BLaER1 treated with 17β-estradiol and CSF1 and Interleukin-3, amounts not matched to agents 10 nM and 100 nM (cell line): ENCODE results near the gene GNLY.

Experiments used
- H3K27ac ChIP-seq, 11 experiments: shearing (Covaris generic); formaldehyde crosslinking; 2 replicates each; pipeline ENCODE4 v1.8.1; 2022
- H3K27me3 ChIP-seq, 11 experiments: shearing (Covaris generic); formaldehyde crosslinking; 2 replicates each; pipeline ENCODE4 v1.8.1; 2022
- H3K36me3 ChIP-seq, 11 experiments: shearing (Covaris generic); formaldehyde crosslinking; 2 replicates each; pipeline ENCODE4 v1.8.1; 2022
- H3K4me1 ChIP-seq, 10 experiments: shearing (Covaris generic); formaldehyde crosslinking; 2 replicates each; pipeline ENCODE4 v1.8.1; 2022
- H3K4me2 ChIP-seq, 11 experiments: shearing (Covaris generic); formaldehyde crosslinking; 2 replicates each; pipeline ENCODE4 v1.8.1; 2022
- H3K4me3 ChIP-seq, 10 experiments: shearing (Covaris generic); formaldehyde crosslinking; 2 replicates each; pipeline ENCODE4 v1.8.1; 2022
- H3K9ac ChIP-seq, 11 experiments: shearing (Covaris generic); formaldehyde crosslinking; 2 replicates each; pipeline ENCODE4 v1.8.1; 2022
- H3K9me3 ChIP-seq, 11 experiments: shearing (Covaris generic); formaldehyde crosslinking; replicated peaks in 1 of 11; 2 replicates each; pipeline ENCODE4 v1.8.1; 2022
- H4K20me1 ChIP-seq, 11 experiments: shearing (Covaris generic); formaldehyde crosslinking; 2 replicates each; pipeline ENCODE4 v1.8.1; 2022
- Cebpa-rat ChIP-seq, 11 experiments: shearing (Covaris generic); IDR thresholded peaks; 2 replicates each; pipeline ENCODE4 v1.8.1; 2022

Gene GNLY

DNA sequence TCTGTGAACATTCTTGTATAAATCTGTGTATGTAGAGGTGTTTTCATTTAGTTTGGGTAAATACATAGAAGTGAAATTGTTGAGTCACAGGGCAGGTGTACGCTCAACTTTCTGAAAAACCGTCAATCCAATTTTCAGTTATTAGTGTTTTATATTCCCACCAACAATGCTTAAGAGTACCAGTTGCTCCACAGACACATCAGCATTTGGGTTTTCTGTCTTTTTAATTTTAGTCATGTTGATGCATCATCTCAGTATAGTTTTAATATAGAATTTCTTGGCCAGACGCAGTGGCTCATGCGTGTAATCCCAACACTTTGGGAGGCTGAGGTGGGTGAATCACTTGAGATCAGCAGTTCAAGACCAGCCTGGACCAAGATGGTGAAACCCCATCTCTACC lies 3.2 kb upstream of the GNLY start:
- no peaks in the 10 kb centered on the region; a peak in 1 of 22 replicates for H4K20me1 ChIP-seq
- no peak overlapping the region for H3K4me2 ChIP-seq
- H3K4me1 ChIP-seq = peaks cover 0 to 10% (median 4%) of the 10 kb centered on the region in 10 experiments; a peak in 5 of 20 replicates
- no peaks in the 10 kb centered on the region for H3K36me3 ChIP-seq
- no peaks in the 10 kb centered on the region for H3K9me3 ChIP-seq
- no peak overlapping the region for H3K4me3 ChIP-seq
- H3K27me3 ChIP-seq = no peaks in the 10 kb centered on the region
- no peak overlapping the region for H3K27ac ChIP-seq
- no peak for TF ChIP-seq Cebpa-rat (IDR thresholded peaks at IDR 0.05)
- no peak overlapping the region for H3K9ac ChIP-seq

DNA sequence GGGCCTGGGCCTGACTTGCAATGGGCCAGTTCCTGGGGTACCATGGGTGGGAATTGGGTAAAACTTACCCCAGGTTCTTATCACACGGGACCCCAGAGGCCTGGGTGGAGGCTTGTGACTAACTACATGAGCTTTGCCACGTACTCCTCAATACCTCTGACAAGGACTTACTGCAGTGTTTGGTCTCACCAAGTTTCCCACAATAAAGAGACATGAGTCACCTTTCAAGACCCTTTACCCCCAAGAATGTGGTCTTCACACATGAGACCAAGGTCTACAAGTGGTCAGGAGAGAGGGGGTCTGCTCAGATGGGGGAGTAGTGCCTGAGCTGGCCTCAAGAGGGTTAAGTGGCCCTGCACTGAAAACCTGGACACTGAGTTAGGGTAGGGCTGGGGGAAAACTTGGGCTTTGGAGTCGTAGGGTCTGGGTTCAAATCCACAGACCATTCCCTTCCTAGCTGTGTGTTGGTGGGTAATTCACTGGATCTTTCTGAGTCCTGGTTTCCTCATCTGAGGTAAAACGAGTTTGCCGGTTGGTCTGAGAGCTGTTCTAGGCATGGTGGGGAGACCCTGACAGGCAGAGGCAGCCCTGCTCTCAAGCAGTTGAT lies 2.0 kb upstream of the GNLY start:
- TF ChIP-seq Cebpa-rat (IDR thresholded peaks at IDR 0.05) = no peak
- no peak overlapping the region for H3K9ac ChIP-seq
- H3K36me3 ChIP-seq = no peaks in the 10 kb centered on the region
- no peak overlapping the region for H3K27ac ChIP-seq
- no peak overlapping the region for H3K4me3 ChIP-seq
- H3K27me3 ChIP-seq = no peaks in the 10 kb centered on the region
- no peaks in the 10 kb centered on the region; a peak in 1 of 22 replicates for H4K20me1 ChIP-seq
- H3K4me2 ChIP-seq = no peak overlapping the region
- H3K4me1 ChIP-seq = peaks cover 0 to 10% (median 4%) of the 10 kb centered on the region in 10 experiments; a peak in 5 of 20 replicates
- no peaks in the 10 kb centered on the region for H3K9me3 ChIP-seq

DNA sequence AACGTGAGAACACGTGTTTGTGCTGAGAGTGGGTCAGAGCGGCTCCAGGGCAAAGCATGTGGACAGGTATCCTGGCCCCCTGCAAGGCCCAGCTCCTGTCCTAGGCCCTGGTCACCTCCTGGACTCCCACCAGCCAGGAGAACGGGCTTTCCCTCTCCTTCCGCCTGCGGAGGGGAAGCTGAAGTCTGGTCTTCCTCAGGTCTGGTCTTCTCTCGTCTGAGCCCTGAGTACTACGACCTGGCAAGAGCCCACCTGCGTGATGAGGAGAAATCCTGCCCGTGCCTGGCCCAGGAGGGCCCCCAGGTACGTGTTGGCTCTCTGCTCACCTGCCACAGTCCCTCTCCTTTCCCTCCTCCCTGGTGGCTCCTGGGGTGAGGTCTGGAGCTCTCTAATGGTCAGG lies 963 bp downstream of the GNLY start:
- Histone ChIP-seq H3K4me2 (no peak overlapping the region), H3K9ac (0 out of 22 replicates have a peak overlapping the region, but pooled peaks of 1 of the 11 experiments have one; percentile 15), H3K4me3 (no peak overlapping the region), H3K27ac (no peak overlapping the region), H3K27me3 (no peaks in the 10 kb centered on the region), H3K36me3 (no peaks in the 10 kb centered on the region), H4K20me1 (no peaks in the 10 kb centered on the region; a peak in 1 of 22 replicates), H3K9me3 (peaks cover 0 to 3% (median 0%) of the 10 kb centered on the region in 11 experiments; a peak in 1 of 22 replicates), H3K4me1 (peaks cover 11 to 33% (median 21%) of the 10 kb centered on the region in 10 experiments)
- TF ChIP-seq Cebpa-rat (IDR thresholded peaks at IDR 0.05) = no peak

DNA sequence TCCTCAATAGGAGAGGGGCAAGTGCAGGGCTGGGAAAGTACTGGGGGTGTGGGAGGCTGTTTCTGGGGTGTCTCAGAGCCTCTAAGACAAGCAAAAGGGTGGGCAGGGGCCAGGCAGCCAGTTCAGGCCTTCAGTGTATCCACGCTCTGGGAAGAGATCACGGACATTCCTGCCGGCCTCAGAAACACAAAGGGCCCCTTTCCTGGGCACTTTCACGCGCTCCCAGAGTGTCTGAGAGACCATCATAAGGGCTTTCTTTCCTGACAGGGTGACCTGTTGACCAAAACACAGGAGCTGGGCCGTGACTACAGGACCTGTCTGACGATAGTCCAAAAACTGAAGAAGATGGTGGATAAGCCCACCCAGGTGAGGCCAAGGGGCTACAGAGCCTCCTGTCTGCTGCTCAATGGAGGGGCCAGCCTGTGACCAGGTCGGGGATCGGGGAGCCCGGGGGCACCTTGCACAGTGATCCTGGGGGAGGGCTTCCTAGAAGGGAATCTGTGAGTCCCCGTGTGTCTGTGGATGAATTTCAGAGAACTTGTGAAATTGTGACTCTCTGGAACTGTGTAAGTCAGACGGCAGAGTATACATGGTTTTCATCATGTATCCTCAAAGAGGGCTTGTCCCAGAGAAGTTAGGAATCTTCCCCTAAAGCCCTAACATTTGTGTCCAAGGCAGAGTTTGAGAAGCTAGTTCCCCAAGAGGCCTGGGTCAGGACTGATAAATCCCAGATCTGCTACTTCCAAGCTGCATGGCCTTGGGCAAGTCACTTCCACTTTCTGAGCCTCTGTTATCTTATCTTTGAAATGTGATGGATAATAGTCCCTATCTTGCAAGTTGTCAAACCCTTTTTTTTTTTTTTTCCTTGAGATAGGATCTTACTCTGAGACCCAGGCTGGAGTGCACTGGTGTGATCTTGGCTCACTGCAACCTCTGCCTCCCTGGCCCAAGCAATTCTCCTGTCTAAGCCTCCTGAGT lies 1.8 kb downstream of the GNLY start:
- Histone ChIP-seq H3K4me3 (no peak overlapping the region), H3K27me3 (no peaks in the 10 kb centered on the region), H3K27ac (no peak overlapping the region), H4K20me1 (no peaks in the 10 kb centered on the region; a peak in 1 of 22 replicates), H3K36me3 (no peaks in the 10 kb centered on the region), H3K9ac (no peak overlapping the region), H3K4me2 (no peak overlapping the region), H3K4me1 (peaks cover 11 to 38% (median 21%) of the 10 kb centered on the region in 10 experiments), H3K9me3 (peaks cover 0 to 3% (median 0%) of the 10 kb centered on the region in 11 experiments; a peak in 1 of 22 replicates)
- no peak for TF ChIP-seq Cebpa-rat (IDR thresholded peaks at IDR 0.05)

DNA sequence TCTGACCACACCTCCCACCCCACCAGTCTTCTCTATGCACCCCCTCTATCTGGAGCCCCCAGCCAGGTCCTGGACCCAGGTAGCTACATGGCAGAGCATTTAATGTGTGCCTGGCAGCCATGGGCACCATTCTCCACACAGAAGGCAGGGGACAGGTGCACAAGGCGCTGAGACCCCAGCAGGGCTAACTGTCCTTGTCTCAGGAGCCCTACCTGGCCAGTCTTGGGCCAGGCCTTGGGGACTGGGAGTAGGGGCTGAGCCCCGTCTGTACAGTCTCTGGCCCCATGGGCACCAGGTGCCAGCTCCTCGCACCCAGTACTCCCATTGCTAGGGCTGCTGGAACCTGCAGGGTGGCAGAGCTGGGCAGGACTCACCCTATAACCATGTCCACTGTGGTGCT lies 2.9 kb downstream of the GNLY start:
- H3K4me2 ChIP-seq = no peak overlapping the region
- peaks cover 0 to 3% (median 0%) of the 10 kb centered on the region in 11 experiments; a peak in 1 of 22 replicates for H3K9me3 ChIP-seq
- no peaks in the 10 kb centered on the region for H3K27me3 ChIP-seq
- H3K4me1 ChIP-seq = peaks cover 11 to 49% (median 30%) of the 10 kb centered on the region in 10 experiments
- no peaks in the 10 kb centered on the region for H3K36me3 ChIP-seq
- H4K20me1 ChIP-seq = no peaks in the 10 kb centered on the region; a peak in 1 of 22 replicates
- H3K27ac ChIP-seq = no peak overlapping the region
- H3K4me3 ChIP-seq = no peak overlapping the region
- no peak for TF ChIP-seq Cebpa-rat (IDR thresholded peaks at IDR 0.05)
- no peak overlapping the region for H3K9ac ChIP-seq

DNA sequence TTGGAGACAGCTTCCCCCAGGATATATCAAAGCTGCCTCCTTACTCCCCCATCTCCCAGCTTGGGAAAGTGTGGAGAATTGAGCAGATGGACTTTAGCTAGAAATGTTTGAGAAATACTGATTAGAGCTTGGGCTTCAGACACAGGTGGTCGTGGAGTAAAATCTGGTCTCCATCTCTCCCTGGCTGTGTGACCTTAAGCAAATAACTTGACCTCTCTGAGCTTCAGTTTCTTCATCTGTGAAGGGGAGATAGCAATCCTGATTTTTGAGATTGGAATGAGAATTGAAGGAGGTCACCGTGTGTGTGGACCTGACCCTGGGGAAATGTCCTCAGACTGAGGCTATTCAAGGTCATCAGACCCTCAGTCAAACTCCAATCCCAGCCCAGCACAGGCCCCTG lies 3.6 kb downstream of the GNLY start:
- Histone ChIP-seq H3K27ac (peak overlapping the region in 8 of 11 experiments; percentile 4 to 62 (median 40); a peak in 12 of 22 replicates), H3K27me3 (no peaks in the 10 kb centered on the region), H3K4me1 (peaks cover 16 to 55% (median 37%) of the 10 kb centered on the region in 10 experiments), H3K9ac (peak overlapping the region in 8 of 11 experiments; percentile 6 to 51 (median 22); a peak in 10 of 22 replicates), H3K36me3 (no peaks in the 10 kb centered on the region), H3K4me3 (no peak overlapping the region), H4K20me1 (no peaks in the 10 kb centered on the region; a peak in 1 of 22 replicates), H3K4me2 (peak overlapping the region; percentile 16 to 69 (median 49)), H3K9me3 (peaks cover 0 to 3% (median 0%) of the 10 kb centered on the region in 11 experiments; a peak in 1 of 22 replicates)
- TF ChIP-seq Cebpa-rat (IDR thresholded peaks at IDR 0.05) = no peak

DNA sequence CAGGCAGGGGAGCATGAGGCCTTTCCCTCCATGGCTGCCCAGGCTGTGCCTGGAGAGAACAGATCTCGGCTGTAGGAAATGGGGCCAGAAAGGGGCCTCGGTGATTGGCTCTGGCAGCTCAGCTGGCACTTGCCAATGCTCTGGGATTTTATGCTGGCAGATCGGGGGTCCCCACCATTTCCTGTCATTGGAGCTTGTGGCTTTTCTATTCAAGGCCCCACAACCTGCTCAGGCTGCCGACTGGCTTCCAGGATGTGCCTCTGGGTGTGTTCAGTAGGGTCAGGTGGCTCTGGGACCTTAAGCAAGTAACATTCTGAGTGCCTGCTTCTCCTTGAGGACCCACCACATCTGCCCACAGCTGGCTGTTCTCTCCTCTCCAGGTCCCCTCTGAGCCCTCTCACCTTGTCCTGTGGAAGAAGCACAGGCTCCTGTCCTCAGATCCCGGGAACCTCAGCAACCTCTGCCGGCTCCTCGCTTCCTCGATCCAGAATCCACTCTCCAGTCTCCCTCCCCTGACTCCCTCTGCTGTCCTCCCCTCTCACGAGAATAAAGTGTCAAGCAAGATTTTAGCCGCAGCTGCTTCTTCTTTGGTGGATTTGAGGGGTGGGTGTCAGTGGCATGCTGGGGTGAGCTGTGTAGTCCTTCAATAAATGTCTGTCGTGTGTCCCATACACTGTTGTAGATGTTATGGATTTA lies 4.2 kb downstream of the GNLY start:
- Histone ChIP-seq H3K9ac (peak overlapping the region in 8 of 11 experiments; percentile 6 to 51 (median 32); a peak in 11 of 22 replicates), H3K4me1 (peaks cover 22 to 59% (median 41%) of the 10 kb centered on the region in 10 experiments)
- no peak for TF ChIP-seq Cebpa-rat (IDR thresholded peaks at IDR 0.05)

DNA sequence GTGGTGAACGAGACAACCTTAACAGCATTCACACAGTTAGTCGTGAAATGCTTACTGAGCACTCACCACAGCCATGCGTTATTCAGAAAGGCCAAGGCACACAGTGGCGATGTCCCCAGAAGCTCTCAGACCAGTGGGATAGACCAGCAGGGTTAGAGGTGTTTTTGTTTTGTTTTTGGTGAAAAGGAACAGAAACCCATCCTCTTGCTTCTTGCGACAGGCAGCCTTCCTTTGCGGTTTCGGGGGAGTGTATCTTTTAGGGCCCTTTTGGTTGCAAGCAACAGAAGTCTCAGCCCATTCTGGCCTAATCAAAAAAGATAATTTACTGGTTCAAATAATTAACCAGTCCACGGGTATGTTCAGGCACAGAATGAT lies 4.7 kb downstream of the GNLY start:
- H3K36me3 ChIP-seq = no peaks in the 10 kb centered on the region
- H3K27me3 ChIP-seq = no peaks in the 10 kb centered on the region
- H3K9ac ChIP-seq = peak overlapping the region in 3 of 11 experiments; percentile 17 to 32 (median 31); a peak in 4 of 22 replicates
- H3K4me3 ChIP-seq = no peak overlapping the region
- peak overlapping the region in 8 of 11 experiments; percentile 4 to 62 (median 40); a peak in 11 of 22 replicates for H3K27ac ChIP-seq
- H4K20me1 ChIP-seq = no peaks in the 10 kb centered on the region; a peak in 1 of 22 replicates
- peaks cover 0 to 3% (median 0%) of the 10 kb centered on the region in 11 experiments; a peak in 1 of 22 replicates for H3K9me3 ChIP-seq
- TF ChIP-seq Cebpa-rat (IDR thresholded peaks at IDR 0.05) = no peak; a peak in 1 of 22 replicates
- H3K4me2 ChIP-seq = peak overlapping the region in 10 of 11 experiments; percentile 15 to 69 (median 47); a peak in 15 of 22 replicates
- H3K4me1 ChIP-seq = peaks cover 27 to 60% (median 43%) of the 10 kb centered on the region in 10 experiments

More for the DNA sequence above, 4.2 kb downstream of the GNLY start:
- no peaks in the 10 kb centered on the region for H3K36me3 ChIP-seq
- peak overlapping the region in 9 of 11 experiments; percentile 4 to 62 (median 39); a peak in 13 of 22 replicates for H3K27ac ChIP-seq
- H3K9me3 ChIP-seq = peaks cover 0 to 3% (median 0%) of the 10 kb centered on the region in 11 experiments; a peak in 1 of 22 replicates
- H4K20me1 ChIP-seq = no peaks in the 10 kb centered on the region; a peak in 1 of 22 replicates
- peak overlapping the region; percentile 16 to 69 (median 49) for H3K4me2 ChIP-seq
- no peak overlapping the region for H3K4me3 ChIP-seq
- H3K27me3 ChIP-seq = no peaks in the 10 kb centered on the region
